OCI-LY1 (cell line): ENCODE results near the gene AMDHD1.
A peak's percentile ranks its signal among the peaks of the same experiment; 100 is the strongest.

ENCODE experiments used
- H2AFZ ChIP-seq: fragments of 200-600 bp; sonication (generic), shearing (Covaris generic); 2 replicates; pipeline ENCODE4 v1.6.0; 2014; ENCODE audit warnings: antibody characterized with exemption, mild to moderate bottlenecking, low read length
- H3F3A ChIP-seq: fragments of 200-600 bp; sonication (generic), shearing (Covaris generic); 2 replicates; pipeline ENCODE4 v1.6.0; 2014; ENCODE audit warnings: mild to moderate bottlenecking, antibody characterized with exemption, low read length, moderate library complexity; ENCODE audit not compliant: insufficient read depth
- H3K27ac ChIP-seq: fragments of 200-600 bp; sonication (generic); 2 replicates; pipeline ENCODE4 v1.5.1; 2014; ENCODE audit warnings: low read length, mixed run types, mild to moderate bottlenecking, low read depth; ENCODE audit not compliant: poor library complexity, severe bottlenecking
- H3K27me3 ChIP-seq: fragments of 200-600 bp; sonication (generic); 2 replicates; pipeline ENCODE4 v1.6.0; 2014; ENCODE audit warnings: antibody characterized with exemption, mild to moderate bottlenecking, low read length, moderate library complexity; ENCODE audit not compliant: insufficient read depth
- H3K36me3 ChIP-seq: fragments of 200-600 bp; sonication (generic); 2 replicates; pipeline ENCODE4 v1.6.1; 2014; ENCODE audit warnings: mild to moderate bottlenecking, antibody characterized with exemption, low read length, moderate library complexity, mixed read lengths; ENCODE audit not compliant: insufficient read depth
- H3K4me1 ChIP-seq: fragments of 200-600 bp; sonication (generic); 2 replicates; pipeline ENCODE4 v1.5.1; 2014; ENCODE audit warnings: mild to moderate bottlenecking, low read length, moderate library complexity; ENCODE audit not compliant: insufficient read depth, severe bottlenecking
- H3K4me2 ChIP-seq: fragments of 200-600 bp; sonication (generic), shearing (Covaris generic); 2 replicates; pipeline ENCODE4 v1.6.1; 2014; ENCODE audit warnings: low read length
- H3K4me3 ChIP-seq: fragments of 200-600 bp; sonication (generic); 2 replicates; pipeline ENCODE4 v1.5.1; 2014; ENCODE audit warnings: low read length, low read depth, mild to moderate bottlenecking, mixed read lengths; ENCODE audit not compliant: poor library complexity, severe bottlenecking
- H3K79me2 ChIP-seq: fragments of 200-600 bp; shearing (Covaris generic); 2 replicates; pipeline ENCODE4 v1.6.1; 2016; ENCODE audit warnings: mixed run types, low read length, mixed read lengths; ENCODE audit not compliant: insufficient read depth
- H3K9ac ChIP-seq: fragments of 200-600 bp; sonication (generic), shearing (Covaris generic); 2 replicates; pipeline ENCODE4 v1.6.1; 2014; ENCODE audit warnings: mild to moderate bottlenecking, low read length, mixed read lengths
- H3K9me2 ChIP-seq: fragments of 200-600 bp; sonication (generic), shearing (Covaris generic); 2 replicates; pipeline ENCODE4 v1.6.1; 2014; ENCODE audit warnings: low read depth, mild to moderate bottlenecking, low read length, mixed read lengths
- H3K9me3 ChIP-seq: fragments of 200-600 bp; shearing (Covaris generic); 2 replicates; pipeline ENCODE4 v1.6.1; 2014; ENCODE audit warnings: low read length, mixed read lengths
- H4K20me1 ChIP-seq: fragments of 200-600 bp; sonication (generic), shearing (Covaris generic); 2 replicates; pipeline ENCODE4 v1.6.0; 2016; ENCODE audit warnings: mild to moderate bottlenecking, low read length; ENCODE audit not compliant: insufficient read depth
- EZH2 ChIP-seq: fragments of 200-600 bp; sonication (generic), shearing (Covaris generic); IDR thresholded peaks from 2 replicates; pipeline ENCODE4 v1.8.0; 2017; ENCODE audit warnings: borderline replicate concordance, mixed run types, mild to moderate bottlenecking, antibody characterized with exemption, low read length, moderate library complexity, mixed read lengths
- TF ChIP-seq, protein P1 (sequence below): fragments of 200-600 bp; sonication (generic), shearing (Covaris generic); IDR thresholded peaks from 2 replicates; pipeline ENCODE4 v1.5.1; 2017; ENCODE audit warnings: mild to moderate bottlenecking, antibody characterized with exemption, low read length, moderate library complexity, mixed read lengths

Gene AMDHD1

DNA sequence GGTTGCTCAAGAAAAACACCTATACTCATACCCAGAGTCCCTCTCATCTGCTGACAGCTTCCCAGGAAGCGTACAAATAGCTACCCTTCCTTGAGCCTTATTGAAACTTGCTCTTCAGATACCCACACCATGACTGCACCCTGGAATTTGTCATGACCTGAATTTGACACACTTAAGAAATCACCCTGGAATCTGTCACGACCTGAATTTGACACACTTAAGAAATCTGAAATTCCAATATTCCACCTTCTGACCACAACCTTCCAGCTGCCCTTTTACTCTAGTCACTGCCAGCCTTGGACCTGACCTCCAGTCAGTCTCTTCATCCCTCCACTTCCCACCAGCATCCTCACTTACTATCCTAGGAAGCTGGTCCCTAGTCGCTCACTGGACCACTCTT is 54.1 kb downstream of the AMDHD1 start:
- Histone ChIP-seq H2AFZ (no peak overlapping the region), H3K4me1 (no peaks in the 10 kb centered on the region), H3K27ac (no peak overlapping the region), H3K9ac (no peak overlapping the region), H3K27me3 (no peaks in the 10 kb centered on the region), H3K9me3 (no peaks in the 10 kb centered on the region), H3K4me2 (no peak overlapping the region), H4K20me1 (no peaks in the 10 kb centered on the region), H3K4me3 (no peak overlapping the region), H3K79me2 (no peaks in the 10 kb centered on the region), H3K36me3 (peaks cover 8% of the 10 kb centered on the region), H3F3A (no peaks in the 10 kb centered on the region), H3K9me2 (no peaks in the 10 kb centered on the region)
- TF ChIP-seq, protein P1, sequence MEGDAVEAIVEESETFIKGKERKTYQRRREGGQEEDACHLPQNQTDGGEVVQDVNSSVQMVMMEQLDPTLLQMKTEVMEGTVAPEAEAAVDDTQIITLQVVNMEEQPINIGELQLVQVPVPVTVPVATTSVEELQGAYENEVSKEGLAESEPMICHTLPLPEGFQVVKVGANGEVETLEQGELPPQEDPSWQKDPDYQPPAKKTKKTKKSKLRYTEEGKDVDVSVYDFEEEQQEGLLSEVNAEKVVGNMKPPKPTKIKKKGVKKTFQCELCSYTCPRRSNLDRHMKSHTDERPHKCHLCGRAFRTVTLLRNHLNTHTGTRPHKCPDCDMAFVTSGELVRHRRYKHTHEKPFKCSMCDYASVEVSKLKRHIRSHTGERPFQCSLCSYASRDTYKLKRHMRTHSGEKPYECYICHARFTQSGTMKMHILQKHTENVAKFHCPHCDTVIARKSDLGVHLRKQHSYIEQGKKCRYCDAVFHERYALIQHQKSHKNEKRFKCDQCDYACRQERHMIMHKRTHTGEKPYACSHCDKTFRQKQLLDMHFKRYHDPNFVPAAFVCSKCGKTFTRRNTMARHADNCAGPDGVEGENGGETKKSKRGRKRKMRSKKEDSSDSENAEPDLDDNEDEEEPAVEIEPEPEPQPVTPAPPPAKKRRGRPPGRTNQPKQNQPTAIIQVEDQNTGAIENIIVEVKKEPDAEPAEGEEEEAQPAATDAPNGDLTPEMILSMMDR = no peak
- TF ChIP-seq EZH2 = no peak

DNA sequence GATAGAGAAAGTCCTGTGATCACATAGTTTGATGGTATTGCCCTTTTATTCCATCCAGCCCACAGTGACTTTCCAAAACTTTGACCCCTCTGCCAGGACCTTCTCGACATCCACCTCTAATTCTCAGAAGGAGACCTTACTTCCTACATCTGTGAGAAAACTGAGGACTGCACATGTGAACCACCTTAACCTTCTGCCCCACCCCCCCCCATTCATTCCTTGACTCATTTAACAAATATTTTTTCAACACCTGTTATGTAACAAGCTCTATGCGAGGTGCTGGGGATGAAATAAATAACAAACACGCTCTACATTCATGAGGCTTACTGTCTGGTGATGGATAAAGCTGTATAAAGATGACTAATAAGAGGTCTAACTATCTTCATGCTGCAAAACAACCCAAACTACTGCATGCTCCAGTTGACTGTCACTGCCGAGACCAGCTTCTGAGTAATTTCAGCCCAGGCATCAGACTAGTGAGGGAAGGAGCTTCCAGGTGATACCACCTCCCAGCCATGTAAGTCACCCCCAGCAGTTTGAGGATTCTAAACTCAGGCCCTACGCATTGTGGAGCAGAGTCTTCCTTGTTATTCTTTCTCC is 54.9 kb downstream of the AMDHD1 start:
- TF ChIP-seq EZH2 = no peak
- TF ChIP-seq, protein P1 = no peak
- H3K9ac ChIP-seq = no peak overlapping the region
- no peaks in the 10 kb centered on the region for H4K20me1 ChIP-seq
- H3K4me3 ChIP-seq = no peak overlapping the region
- H3K27me3 ChIP-seq = no peaks in the 10 kb centered on the region
- no peaks in the 10 kb centered on the region for H3K9me3 ChIP-seq
- no peaks in the 10 kb centered on the region for H3K9me2 ChIP-seq
- H3K36me3 ChIP-seq = peaks cover 15% of the 10 kb centered on the region
- H3K79me2 ChIP-seq = no peaks in the 10 kb centered on the region
- no peak overlapping the region for H3K4me2 ChIP-seq
- H2AFZ ChIP-seq = no peak overlapping the region
- no peaks in the 10 kb centered on the region for H3F3A ChIP-seq
- H3K4me1 ChIP-seq = no peaks in the 10 kb centered on the region
- H3K27ac ChIP-seq = no peak overlapping the region

DNA sequence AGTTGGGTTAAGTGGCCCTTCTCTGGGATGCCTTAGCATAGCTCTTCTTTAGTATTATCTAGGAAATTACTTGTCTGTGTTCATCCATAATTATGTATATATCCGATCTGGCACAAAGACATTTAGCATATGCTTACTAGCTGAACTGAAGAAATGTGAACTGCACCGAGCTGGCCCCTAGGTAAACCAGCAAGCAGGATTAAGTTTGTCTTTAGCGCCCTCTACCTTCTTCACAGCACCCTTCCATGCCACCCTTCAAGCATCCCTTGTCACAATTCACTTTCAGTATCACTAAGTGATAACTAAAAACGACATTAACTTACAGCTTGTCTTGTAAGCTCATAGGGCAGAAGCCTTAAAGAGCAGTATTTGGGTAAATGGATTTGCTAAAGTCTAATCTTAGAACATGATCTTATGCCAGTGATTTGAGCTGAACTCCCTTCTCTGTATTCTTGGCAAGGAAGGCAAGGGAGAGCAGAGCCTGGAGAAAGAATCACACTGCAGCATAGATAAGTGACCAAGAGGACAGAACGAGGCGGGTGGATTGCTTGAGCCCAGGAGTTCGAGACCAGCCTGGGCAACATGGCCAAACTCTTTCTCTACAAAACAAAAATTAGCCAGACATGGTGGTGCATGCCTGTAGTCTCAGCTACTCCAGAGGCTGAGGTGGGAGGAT is 55.6 kb downstream of the AMDHD1 start:
- Histone ChIP-seq H3K9me2 (no peaks in the 10 kb centered on the region), H3K4me1 (no peaks in the 10 kb centered on the region), H3K4me3 (no peak overlapping the region), H3F3A (no peaks in the 10 kb centered on the region), H3K27me3 (no peaks in the 10 kb centered on the region), H3K9me3 (no peaks in the 10 kb centered on the region), H4K20me1 (no peaks in the 10 kb centered on the region), H3K4me2 (no peak overlapping the region), H3K36me3 (peaks cover 20% of the 10 kb centered on the region), H3K79me2 (no peaks in the 10 kb centered on the region), H3K9ac (no peak overlapping the region), H2AFZ (no peak overlapping the region), H3K27ac (no peak overlapping the region)
- no peak for TF ChIP-seq EZH2
- TF ChIP-seq, protein P1 = peak; percentile 81
